Tibial artery (tissue), 4 donors: Measurements from ENCODE around the gene TMEM51.

Source experiments
- DNase-seq, 2 donors: peaks; one replicate each; pipeline ENCODE4 v3.0.0-alpha.2; 2019
- H3K27ac ChIP-seq, 2 donors: fragments of 200-600 bp; sonication (generic) in 1 of 2; 1 replicate in 1 of 2; 2 replicates in 1 of 2; pipeline ENCODE4 v1.5.1; 2018 to 2019; ENCODE audit warnings: mild to moderate bottlenecking in 1 of 2
- H3K27me3 ChIP-seq, 2 donors: fragments of 200-600 bp; sonication (generic) in 1 of 2; one replicate each; pipeline versions ENCODE4 v1.5.1 to v1.6.0; 2016 to 2019
- H3K36me3 ChIP-seq, 3 donors: fragments of 200-600 bp; sonication (generic) in 2 of 3; one replicate each; pipeline ENCODE4 v1.5.1; 2016 to 2019; ENCODE audit warnings: mild to moderate bottlenecking in 2 of 3
- H3K4me1 ChIP-seq, 4 donors: fragments of 200-600 bp; sonication (generic) in 2 of 4; 1 replicate in 3 of 4; 2 replicates in 1 of 4; pipeline ENCODE4 v1.5.1; 2016 to 2019
- H3K4me3 ChIP-seq, 2 donors: fragments of 200-600 bp; sonication (generic) in 1 of 2; 1 replicate in 1 of 2; 2 replicates in 1 of 2; pipeline ENCODE4 v1.5.1; 2018 to 2019; ENCODE audit warnings: mild to moderate bottlenecking in 2 of 2
- H3K9me3 ChIP-seq, 3 donors: fragments of 200-600 bp; sonication (generic) in 1 of 3; one replicate each; pipeline ENCODE4 v1.5.1; 2016 to 2019
- CTCF ChIP-seq, 2 experiments: fragments of 200-600 bp in 1 of 2; fragments of 450-650 bp in 1 of 2; IDR thresholded peaks; one replicate each; pipeline ENCODE4 v1.5.1; 2017 to 2019; ENCODE audit warnings: antibody characterized with exemption in 2 of 2, mild to moderate bottlenecking in 1 of 2, moderate library complexity in 1 of 2
- intact Hi-C: fragments of 100-400 bp; cut with DNase I; formaldehyde crosslinking; loops from one replicate; pipeline ENCODE4 v1.15.0; 2023; ENCODE audit warnings: low total_unique reads

TMEM51 gene, protein sequence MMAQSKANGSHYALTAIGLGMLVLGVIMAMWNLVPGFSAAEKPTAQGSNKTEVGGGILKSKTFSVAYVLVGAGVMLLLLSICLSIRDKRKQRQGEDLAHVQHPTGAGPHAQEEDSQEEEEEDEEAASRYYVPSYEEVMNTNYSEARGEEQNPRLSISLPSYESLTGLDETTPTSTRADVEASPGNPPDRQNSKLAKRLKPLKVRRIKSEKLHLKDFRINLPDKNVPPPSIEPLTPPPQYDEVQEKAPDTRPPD

DNA sequence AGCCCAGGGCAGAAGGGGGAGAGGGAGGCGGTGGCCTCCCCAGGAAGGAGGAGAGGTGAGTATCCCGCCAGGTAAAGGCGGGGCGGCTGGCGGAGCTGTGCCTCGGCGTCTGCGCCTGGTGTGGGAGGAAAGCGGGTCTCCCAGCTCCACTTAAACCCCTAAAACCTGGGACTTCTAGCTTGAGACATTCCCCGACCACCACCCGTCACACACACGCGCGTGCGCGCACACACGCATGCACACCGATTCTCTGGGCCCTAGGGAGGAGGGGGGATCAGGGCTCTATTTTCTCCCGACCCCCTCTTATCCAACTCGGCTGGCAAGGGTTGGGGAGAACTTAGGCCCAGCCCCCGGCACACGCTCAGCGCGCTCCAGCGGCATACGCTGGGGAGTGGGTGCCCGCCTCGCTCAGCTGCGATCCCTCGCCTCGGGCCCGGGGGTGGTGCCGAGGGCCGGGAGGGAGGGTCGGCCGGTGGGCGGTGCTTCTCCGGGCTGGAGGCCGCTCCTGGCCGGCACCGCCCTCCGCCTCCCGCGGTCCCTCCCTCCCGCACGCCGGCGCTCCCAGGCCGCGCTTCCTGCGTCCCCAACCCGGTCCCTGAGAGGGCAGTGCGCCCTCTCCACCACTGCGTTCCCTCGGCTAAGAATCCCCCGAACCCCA, at the start of gene TMEM51:
TSS of gene TMEM51 (plus strand) at position 564 of the 658 bp plus-strand sequence. CDS start 61,341 bp downstream, outside the sequence.
- Histone ChIP-seq H3K36me3 (no peaks in the 10 kb centered on the region), H3K27me3 (no peaks in the 10 kb centered on the region), H3K4me3 (peak within 1 kb of the TSS; percentile 87 to 91), H3K27ac (peak within 1 kb of the TSS; percentile 66 to 84), H3K4me1 (peaks cover 0 to 43% (median 20%) of the 10 kb centered on the region in 4 donors), H3K9me3 (no peaks in the 10 kb centered on the region)
- DNase-seq: peak in 1 of 2 donors; percentile 73
- intact Hi-C loops: no loop called here
- no peak for TF ChIP-seq CTCF (IDR thresholded peaks at IDR 0.05)

GRCh38 chr1:15103906-15104305, 49.6 kb upstream of the TMEM51 start:
- intact Hi-C loops: no loop called here
- H3K27ac ChIP-seq: no peak overlapping the region
- peaks cover 0 to 7% (median 0%) of the 10 kb centered on the region in 3 donors for H3K36me3 ChIP-seq
- H3K27me3 ChIP-seq: peaks cover 0 to 5% of the 10 kb centered on the region in 2 donors
- no peak for TF ChIP-seq CTCF (IDR thresholded peaks at IDR 0.05)
- DNase-seq: no peak
- no peaks in the 10 kb centered on the region for H3K4me1 ChIP-seq
- no peak overlapping the region for H3K4me3 ChIP-seq
- H3K9me3 ChIP-seq: peaks cover 0 to 7% (median 0%) of the 10 kb centered on the region in 3 donors

- Histone ChIP-seq H3K36me3 (peaks cover 0 to 7% (median 0%) of the 10 kb centered on the region in 3 donors), H3K4me3 (no peak overlapping the region), H3K9me3 (peaks cover 0 to 7% (median 0%) of the 10 kb centered on the region in 3 donors), H3K27me3 (peaks cover 0 to 5% of the 10 kb centered on the region in 2 donors), H3K27ac (no peak overlapping the region), H3K4me1 (no peaks in the 10 kb centered on the region)
- DNase-seq: no peak
- intact Hi-C loops: no loop called here
- TF ChIP-seq CTCF (IDR thresholded peaks at IDR 0.05): no peak
Measured at GRCh38 chr1:15104768-15105167, 48.8 kb upstream of the TMEM51 start.

DNA sequence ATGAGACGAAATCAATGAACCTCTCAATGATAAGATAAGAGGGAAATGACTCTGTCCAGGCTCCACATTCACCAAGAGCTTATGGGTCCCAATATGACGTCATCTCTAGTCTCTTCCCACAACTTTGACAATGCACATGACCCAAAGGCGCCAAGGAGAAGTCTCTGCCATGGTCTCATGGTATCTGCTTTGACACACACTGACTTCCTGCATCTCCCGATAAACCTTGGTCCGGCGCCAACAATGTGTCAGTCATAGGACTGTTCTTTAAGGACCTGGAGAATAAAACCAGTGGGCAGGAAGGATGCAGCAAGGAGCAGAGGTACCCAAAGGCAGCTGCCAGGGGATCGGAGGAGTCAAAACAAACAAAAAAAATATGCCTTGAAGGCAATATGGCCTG, 46.9 kb upstream of the TMEM51 start:
- Histone ChIP-seq H3K4me1 (no peaks in the 10 kb centered on the region), H3K27me3 (no peaks in the 10 kb centered on the region), H3K27ac (no peak overlapping the region), H3K4me3 (no peak overlapping the region), H3K9me3 (peaks cover 0 to 7% (median 0%) of the 10 kb centered on the region in 3 donors), H3K36me3 (peaks cover 0 to 7% (median 0%) of the 10 kb centered on the region in 3 donors)
- no peak for TF ChIP-seq CTCF (IDR thresholded peaks at IDR 0.05)
- intact Hi-C loops: no loop called here
- DNase-seq: no peak

GRCh38 chr1:15107058-15107687, 46.4 kb upstream of the TMEM51 start:
- TF ChIP-seq CTCF (IDR thresholded peaks at IDR 0.05): no peak
- H3K4me1 ChIP-seq: no peaks in the 10 kb centered on the region
- intact Hi-C loops: no loop called here
- no peaks in the 10 kb centered on the region for H3K27me3 ChIP-seq
- DNase-seq: no peak
- no peak overlapping the region for H3K27ac ChIP-seq
- H3K9me3 ChIP-seq: peaks cover 0 to 7% (median 0%) of the 10 kb centered on the region in 3 donors
- H3K36me3 ChIP-seq: peaks cover 0 to 7% (median 0%) of the 10 kb centered on the region in 3 donors
- no peak overlapping the region for H3K4me3 ChIP-seq
